MM.1S (cell line): Measurements from ENCODE around the gene PAX1.

Experiments used
- DNase-seq: peaks from one replicate; pipeline ENCODE4 v3.0.0-alpha.2; 2015
- H2AFZ ChIP-seq: fragments of 300-600 bp; sonication (generic); 2 replicates; pipeline ENCODE4 v1.6.0; 2016; ENCODE audit warnings: antibody characterized with exemption, low read length
- H3F3A ChIP-seq: fragments of 300-600 bp; sonication (generic); 2 replicates; pipeline ENCODE4 v1.6.1; 2016; ENCODE audit warnings: mild to moderate bottlenecking, antibody characterized with exemption, low read length, moderate library complexity, mixed read lengths; ENCODE audit not compliant: insufficient read depth
- H3K27ac ChIP-seq: fragments of 300-600 bp; sonication (generic); 2 replicates; pipeline ENCODE4 v1.5.1; 2016; ENCODE audit warnings: mild to moderate bottlenecking, low read length
- H3K27me3 ChIP-seq: fragments of 300-600 bp; sonication (generic); replicated peaks from 2 replicates; pipeline ENCODE4 v1.6.0; 2016; ENCODE audit warnings: low read length; ENCODE audit not compliant: insufficient read depth
- H3K36me3 ChIP-seq: fragments of 300-600 bp; sonication (generic); replicated peaks from 2 replicates; pipeline ENCODE4 v1.6.1; 2016; ENCODE audit warnings: mild to moderate bottlenecking, low read length, mixed read lengths; ENCODE audit not compliant: insufficient read depth
- H3K4me1 ChIP-seq: fragments of 300-600 bp; sonication (generic); 2 replicates; pipeline ENCODE4 v1.6.1; 2016; ENCODE audit warnings: low read length, mixed read lengths
- H3K4me2 ChIP-seq: fragments of 300-600 bp; sonication (generic); 2 replicates; pipeline ENCODE4 v1.6.0; 2016; ENCODE audit warnings: low read depth, low read length
- H3K4me3 ChIP-seq: fragments of 300-600 bp; sonication (generic); 2 replicates; pipeline ENCODE4 v1.5.1; 2016; ENCODE audit warnings: low read length, mixed read lengths
- H3K79me2 ChIP-seq: fragments of 300-600 bp; sonication (generic); 2 replicates; pipeline ENCODE4 v1.6.1; 2016; ENCODE audit warnings: mixed run types, low read length, mixed read lengths
- H3K9ac ChIP-seq: fragments of 300-600 bp; sonication (generic); 2 replicates; pipeline ENCODE4 v1.6.1; 2016; ENCODE audit warnings: low read length, mixed read lengths
- H3K9me2 ChIP-seq: fragments of 300-600 bp; sonication (generic); replicated peaks from 2 replicates; pipeline ENCODE4 v1.6.1; 2016; ENCODE audit warnings: mild to moderate bottlenecking, low read length, mixed read lengths; ENCODE audit not compliant: insufficient read depth
- H3K9me3 ChIP-seq: fragments of 300-600 bp; sonication (generic); replicated peaks from 2 replicates; pipeline ENCODE4 v1.6.1; 2016; ENCODE audit warnings: mild to moderate bottlenecking, low read length, mixed read lengths; ENCODE audit not compliant: insufficient read depth
- H4K20me1 ChIP-seq: fragments of 300-600 bp; sonication (generic); 2 replicates; pipeline ENCODE4 v1.6.1; 2016; ENCODE audit warnings: mild to moderate bottlenecking, low read length, moderate library complexity, mixed read lengths; ENCODE audit not compliant: insufficient read depth
- CTCF ChIP-seq: fragments of 300-600 bp; sonication (generic); IDR thresholded peaks from 2 replicates; pipeline ENCODE4 v1.5.1; 2016; ENCODE audit warnings: antibody characterized with exemption, low read length, mixed read lengths
- EZH2 ChIP-seq: fragments of 300-600 bp; sonication (generic); optimal IDR thresholded peaks from 2 replicates; pipeline ENCODE3; 2017; ENCODE audit warnings: low read depth, mild to moderate bottlenecking, antibody characterized with exemption, low read length, mixed read lengths
- EZH2phosphoT487 ChIP-seq: fragments of 300-600 bp; sonication (generic); IDR thresholded peaks from 2 replicates; pipeline ENCODE4 v1.6.1; 2018; ENCODE audit warnings: antibody characterized with exemption, low read length

Gene PAX1

DNA sequence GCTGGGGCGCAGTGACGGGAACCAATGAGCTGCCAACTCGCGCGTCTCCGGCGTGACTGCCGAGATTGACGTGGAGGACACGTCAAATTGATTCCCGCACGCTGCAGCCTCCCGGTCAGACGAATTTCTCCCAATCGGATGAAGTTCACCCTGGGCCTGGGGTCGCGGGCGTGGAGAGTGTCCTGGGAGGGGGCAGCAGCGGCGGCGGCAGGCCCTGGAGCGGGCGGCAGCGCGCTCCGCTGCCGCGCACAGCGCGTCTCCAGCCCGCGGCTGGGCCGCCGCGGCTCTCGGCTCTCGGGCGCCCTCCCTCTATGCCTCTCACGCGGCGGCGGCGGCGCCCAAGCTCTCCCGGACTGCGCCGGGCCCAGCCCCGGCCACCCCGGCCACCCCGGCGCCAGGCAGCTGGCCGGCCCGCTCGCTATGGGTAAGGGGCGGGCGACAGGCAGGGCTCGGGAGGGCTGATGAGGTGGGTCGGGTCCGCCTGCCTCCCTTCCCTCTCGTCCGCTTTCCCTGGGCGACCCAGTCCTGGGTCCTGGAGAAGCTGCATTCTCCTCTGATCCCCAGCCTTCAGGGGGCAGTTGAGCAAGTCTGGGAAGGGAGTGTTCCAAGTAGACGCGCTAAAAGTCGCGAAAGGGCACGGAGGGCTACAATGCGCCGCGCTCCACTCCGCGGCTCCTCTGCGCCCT lies at the start of gene PAX1:
PAX1 (plus strand) TSS at position 90 of the 686 bp plus-strand sequence; CDS start at position 139, 49 bp downstream.
- Histone ChIP-seq H3K27me3 (no peaks in the 10 kb centered on the region), H3K9me3 (no peaks in the 10 kb centered on the region), H3K4me3 (peak within 1 kb of the TSS; percentile 50), H3K4me1 (peaks cover 8% of the 10 kb centered on the region), H3K9ac (no peak within 1 kb of the TSS), H4K20me1 (no peaks in the 10 kb centered on the region), H3K79me2 (no peaks in the 10 kb centered on the region), H3K9me2 (no peaks in the 10 kb centered on the region), H3K27ac (no peak within 1 kb of the TSS), H2AFZ (0 out of 2 replicates have a peak within 1 kb of the TSS, but pooled peaks have one; percentile 27), H3F3A (peaks cover 6% of the 10 kb centered on the region; the same call in 1 of the 2 replicates), H3K4me2 (peak within 1 kb of the TSS; percentile 79), H3K36me3 (no peaks in the 10 kb centered on the region)
- TF ChIP-seq CTCF (no peak), EZH2phosphoT487 (no peak), EZH2 (no peak)
- DNase-seq, result peak; percentile 25

DNA sequence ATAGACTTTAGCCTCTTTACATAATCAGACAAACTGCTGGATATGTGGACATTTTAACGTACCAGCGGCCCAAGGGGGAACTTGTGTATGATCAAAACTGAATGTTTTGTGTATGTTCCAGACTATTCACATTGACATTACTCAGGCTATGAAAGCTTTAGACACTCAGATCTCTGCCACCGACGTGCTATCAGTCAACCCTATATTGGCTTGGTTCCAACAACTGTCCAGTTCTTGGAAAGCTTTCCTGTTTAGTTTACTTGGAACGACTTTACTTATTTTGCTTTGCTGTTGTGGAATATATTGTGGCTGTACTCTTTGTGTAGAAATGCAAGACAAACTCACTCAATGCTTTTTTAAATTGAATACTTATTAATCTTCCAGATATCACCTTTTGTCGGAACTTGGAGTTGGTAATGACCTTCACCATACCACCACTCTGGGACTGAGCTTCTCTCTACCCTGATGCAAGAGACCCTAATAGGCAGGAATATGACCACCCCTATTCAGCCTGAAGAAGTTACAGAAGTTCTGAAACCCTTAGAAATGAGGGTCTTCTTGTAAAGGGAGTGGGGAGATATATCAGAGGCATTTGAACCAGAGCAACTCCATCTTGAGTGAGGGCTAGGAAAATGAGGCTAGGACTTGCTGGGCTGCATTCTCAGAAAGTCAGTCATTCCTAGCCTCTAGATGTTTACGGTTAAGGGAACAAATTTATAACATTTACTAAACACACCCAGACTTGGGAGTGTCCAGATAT lies 49.0 kb upstream of the PAX1 start:
- no peaks in the 10 kb centered on the region for H4K20me1 ChIP-seq
- H3K27me3 ChIP-seq, result no peaks in the 10 kb centered on the region
- no peaks in the 10 kb centered on the region for H3K36me3 ChIP-seq
- no peaks in the 10 kb centered on the region for H3K9me2 ChIP-seq
- TF ChIP-seq CTCF (no peak), EZH2phosphoT487 (no peak), EZH2 (no peak)
- DNase-seq, result no peak
- H3K4me1 ChIP-seq, result no peaks in the 10 kb centered on the region
- no peak overlapping the region for H3K27ac ChIP-seq
- no peak overlapping the region for H3K9ac ChIP-seq
- H3K79me2 ChIP-seq, result no peaks in the 10 kb centered on the region
- no peak overlapping the region for H3K4me3 ChIP-seq
- no peak overlapping the region for H3K4me2 ChIP-seq
- H3F3A ChIP-seq, result no peaks in the 10 kb centered on the region
- H3K9me3 ChIP-seq, result no peaks in the 10 kb centered on the region
- no peak overlapping the region for H2AFZ ChIP-seq

- TF ChIP-seq EZH2 (no peak), EZH2phosphoT487 (no peak), CTCF (no peak)
- Histone ChIP-seq H3F3A (no peaks in the 10 kb centered on the region), H3K9me3 (no peaks in the 10 kb centered on the region), H3K4me2 (no peak overlapping the region), H3K27me3 (no peaks in the 10 kb centered on the region), H2AFZ (no peak overlapping the region), H3K9ac (no peak overlapping the region), H3K4me1 (no peaks in the 10 kb centered on the region), H3K4me3 (no peak overlapping the region), H4K20me1 (no peaks in the 10 kb centered on the region), H3K36me3 (no peaks in the 10 kb centered on the region), H3K27ac (no peak overlapping the region), H3K79me2 (no peaks in the 10 kb centered on the region), H3K9me2 (no peaks in the 10 kb centered on the region)
- DNase-seq, result no peak
Observed at GRCh38 chr20:21661488-21662055, 43.9 kb upstream of the PAX1 start.
